Calu3 (cell line): ENCODE data around the gene C10orf90. TPM values are rescaled to one million over a fixed set of nuclear protein-coding genes. Genes with fewer than 3 reads are reported as not detected.

ENCODE experiments used
- BruUV-seq: library from RNA; stranded (reverse); fragments of 400-500 nt; replicated peaks from 2 replicates; lab custom pipeline; 2021; lab: Mats Ljungman, UMichigan
- CTCF ChIA-PET: fragments of 300-600 bp; sonication (Branson Sonifier 250); formaldehyde crosslinking; loops from one replicate; lab custom pipeline; 2022; ENCODE audit warnings: antibody characterized with exemption; lab: Charles Lee
- DNase-seq: peaks from one replicate; pipeline ENCODE4 v3.0.0; 2022
- H3K27ac Mint-ChIP-seq: one replicate; pipeline ENCODE4 v1.8.0; 2022; ENCODE audit warnings: mixed read lengths; ENCODE audit not compliant: unreplicated experiment
- H3K27me3 Mint-ChIP-seq: one replicate; pipeline ENCODE4 v1.8.0; 2022; ENCODE audit warnings: mixed read lengths; ENCODE audit not compliant: unreplicated experiment
- H3K36me3 Mint-ChIP-seq: one replicate; pipeline ENCODE4 v1.8.0; 2022; ENCODE audit warnings: mild to moderate bottlenecking, moderate library complexity, mixed read lengths; ENCODE audit not compliant: insufficient read depth, unreplicated experiment
- H3K4me1 Mint-ChIP-seq: one replicate; pipeline ENCODE4 v1.8.0; 2022; ENCODE audit warnings: mild to moderate bottlenecking, low read depth, mixed read lengths; ENCODE audit not compliant: unreplicated experiment
- H3K4me3 Mint-ChIP-seq: one replicate; pipeline ENCODE4 v1.8.0; 2022; ENCODE audit warnings: mild to moderate bottlenecking, low read depth, moderate library complexity, mixed read lengths; ENCODE audit not compliant: unreplicated experiment
- H3K9me3 Mint-ChIP-seq: one replicate; pipeline ENCODE4 v1.8.0; 2022; ENCODE audit warnings: low read depth, mixed read lengths; ENCODE audit not compliant: unreplicated experiment
- intact Hi-C: fragments of 100-400 bp; cut with micrococcal nuclease; formaldehyde crosslinking; loops from one replicate; pipeline ENCODE4 v1.10.0; 2022; ENCODE audit not compliant: unreplicated experiment
- total RNA-seq: library from RNA; stranded (reverse); gene quantifications from 2 replicates; pipeline ENCODE4 v1.2.3, GENCODE V29; 2022
- TF ChIP-seq, protein P1 (sequence below): fragments of 200-600 bp; IDR thresholded peaks from one replicate; pipeline ENCODE4 v1.8.0; 2022; ENCODE audit warnings: antibody characterized with exemption; ENCODE audit not compliant: unreplicated experiment

Gene C10orf90
- total RNA-seq, 1 experiment from 2014 or later: not detected

DNA sequence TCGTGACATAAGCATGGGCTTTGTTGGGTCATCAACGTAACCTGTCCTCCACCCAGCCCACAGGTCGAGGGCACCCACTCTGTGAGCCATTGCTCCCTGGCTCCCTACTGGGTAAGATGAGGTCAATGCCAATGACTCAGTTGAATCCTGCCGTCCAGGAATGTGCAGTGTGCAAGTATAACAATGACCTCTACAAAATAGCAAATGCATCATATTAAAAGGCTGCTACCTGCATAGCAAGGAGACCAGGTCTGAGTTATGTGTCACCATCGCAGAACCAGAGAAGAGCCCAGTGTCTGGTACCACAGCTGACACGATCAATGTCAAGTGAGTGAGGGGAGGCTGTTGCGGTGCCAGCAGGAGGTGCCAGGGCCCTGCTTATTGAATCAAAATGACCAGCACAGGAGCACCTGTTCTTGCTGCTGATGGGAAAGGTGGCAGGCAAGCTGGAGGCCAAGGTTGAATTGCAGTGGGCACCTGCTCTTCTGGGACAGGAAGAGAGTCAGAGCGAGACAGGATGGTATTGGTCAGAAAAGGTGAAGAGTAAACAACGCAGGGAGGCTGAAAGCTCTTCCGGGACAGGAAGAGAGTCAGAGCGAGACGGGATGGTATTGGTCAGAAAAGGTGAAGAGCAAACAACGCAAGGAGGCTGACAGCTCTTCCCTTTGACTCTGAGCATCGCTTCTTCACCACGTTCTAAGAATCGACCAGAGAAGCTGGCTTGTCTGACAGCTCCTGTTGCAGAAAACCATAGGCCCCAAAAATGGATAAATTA is 173.5 kb downstream of the C10orf90 start:
- H3K9me3 Mint-ChIP-seq: no peaks in the 10 kb centered on the region
- no peak for DNase-seq
- H3K4me1 Mint-ChIP-seq: no peaks in the 10 kb centered on the region
- intact Hi-C loops: no loop called here
- no peak overlapping the region for H3K4me3 Mint-ChIP-seq
- peaks cover 12% of the 10 kb centered on the region for H3K27me3 Mint-ChIP-seq
- CTCF ChIA-PET: no interaction called here
- no TSS peak for BruUV-seq
- TF ChIP-seq, protein P1, sequence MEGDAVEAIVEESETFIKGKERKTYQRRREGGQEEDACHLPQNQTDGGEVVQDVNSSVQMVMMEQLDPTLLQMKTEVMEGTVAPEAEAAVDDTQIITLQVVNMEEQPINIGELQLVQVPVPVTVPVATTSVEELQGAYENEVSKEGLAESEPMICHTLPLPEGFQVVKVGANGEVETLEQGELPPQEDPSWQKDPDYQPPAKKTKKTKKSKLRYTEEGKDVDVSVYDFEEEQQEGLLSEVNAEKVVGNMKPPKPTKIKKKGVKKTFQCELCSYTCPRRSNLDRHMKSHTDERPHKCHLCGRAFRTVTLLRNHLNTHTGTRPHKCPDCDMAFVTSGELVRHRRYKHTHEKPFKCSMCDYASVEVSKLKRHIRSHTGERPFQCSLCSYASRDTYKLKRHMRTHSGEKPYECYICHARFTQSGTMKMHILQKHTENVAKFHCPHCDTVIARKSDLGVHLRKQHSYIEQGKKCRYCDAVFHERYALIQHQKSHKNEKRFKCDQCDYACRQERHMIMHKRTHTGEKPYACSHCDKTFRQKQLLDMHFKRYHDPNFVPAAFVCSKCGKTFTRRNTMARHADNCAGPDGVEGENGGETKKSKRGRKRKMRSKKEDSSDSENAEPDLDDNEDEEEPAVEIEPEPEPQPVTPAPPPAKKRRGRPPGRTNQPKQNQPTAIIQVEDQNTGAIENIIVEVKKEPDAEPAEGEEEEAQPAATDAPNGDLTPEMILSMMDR: no peak
- no peak overlapping the region for H3K27ac Mint-ChIP-seq
- no peaks in the 10 kb centered on the region for H3K36me3 Mint-ChIP-seq

DNA sequence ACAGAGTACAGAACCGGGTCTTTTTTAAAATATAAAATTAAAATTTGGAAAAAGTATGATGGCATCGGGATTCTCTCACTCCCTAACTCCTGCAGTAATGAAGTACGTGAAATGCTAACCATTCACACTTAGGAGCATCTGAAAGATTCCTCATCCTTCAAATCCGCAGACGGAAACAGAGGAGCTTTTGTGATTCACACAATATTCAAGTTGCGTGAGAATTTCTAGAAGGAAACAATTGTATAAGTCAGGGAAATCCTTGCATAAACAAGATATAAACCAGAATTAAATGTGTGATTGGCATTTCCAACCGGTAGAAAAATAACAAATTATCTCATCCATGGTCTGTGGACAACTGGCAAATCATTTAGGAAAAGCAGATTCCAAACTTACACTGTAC is 179.0 kb downstream of the C10orf90 start:
- peaks cover 5% of the 10 kb centered on the region for H3K27me3 Mint-ChIP-seq
- no peaks in the 10 kb centered on the region for H3K4me1 Mint-ChIP-seq
- no peaks in the 10 kb centered on the region for H3K36me3 Mint-ChIP-seq
- no peak overlapping the region for H3K27ac Mint-ChIP-seq
- DNase-seq: no peak
- peaks cover 3% of the 10 kb centered on the region for H3K9me3 Mint-ChIP-seq
- CTCF ChIA-PET: interaction anchor here (0.6 kb wide), 1 partner anchor 41 kb away, joined by 3 read pairs; no protein-coding TSS in a partner anchor
- intact Hi-C loops: no loop called here
- TF ChIP-seq, protein P1: no peak
- H3K4me3 Mint-ChIP-seq: no peak overlapping the region
- no TSS peak for BruUV-seq

DNA sequence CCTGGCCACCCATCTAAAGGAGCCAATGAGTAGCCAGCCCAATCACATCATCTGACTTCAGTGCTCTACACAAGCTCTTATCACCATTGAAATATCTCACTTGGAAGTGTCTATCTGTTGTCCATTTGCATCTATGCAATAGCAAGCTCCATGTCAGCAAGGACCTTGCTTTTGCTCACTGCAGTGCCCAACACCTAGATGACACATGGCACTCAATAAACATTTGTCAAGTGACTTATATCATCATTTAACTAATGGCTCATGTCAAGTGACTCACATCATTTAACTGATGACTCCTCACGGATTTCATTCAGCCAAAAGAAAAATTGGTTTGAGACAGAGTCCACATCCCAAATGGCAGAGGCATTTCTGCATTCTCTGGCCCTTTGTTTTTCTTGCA is 189.3 kb downstream of the C10orf90 start:
- no peak overlapping the region for H3K4me3 Mint-ChIP-seq
- no peaks in the 10 kb centered on the region for H3K36me3 Mint-ChIP-seq
- intact Hi-C loops: no loop called here
- H3K9me3 Mint-ChIP-seq: no peaks in the 10 kb centered on the region
- DNase-seq: no peak
- no TSS peak for BruUV-seq
- TF ChIP-seq, protein P1: no peak
- peaks cover 20% of the 10 kb centered on the region for H3K27me3 Mint-ChIP-seq
- no peak overlapping the region for H3K27ac Mint-ChIP-seq
- CTCF ChIA-PET: no interaction called here
- H3K4me1 Mint-ChIP-seq: no peaks in the 10 kb centered on the region

DNA sequence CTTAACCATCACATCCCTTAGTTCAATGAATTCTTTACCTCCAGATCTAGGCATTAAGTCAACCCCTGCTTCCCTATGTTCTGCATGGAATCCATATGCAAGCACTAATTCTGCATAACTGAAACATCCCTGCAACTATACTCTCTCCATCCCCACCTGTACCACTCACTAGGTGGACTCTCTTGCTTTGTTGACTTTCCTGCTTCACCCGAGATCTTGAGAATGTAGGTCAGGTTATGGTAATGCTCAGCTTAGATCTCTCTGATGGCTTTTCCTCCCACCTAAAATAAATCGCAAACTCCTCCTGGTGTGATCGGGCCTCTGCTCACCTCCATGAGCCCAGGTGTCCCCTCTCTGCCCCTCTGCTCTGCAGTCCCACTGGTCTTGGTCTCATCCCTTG is 189.8 kb downstream of the C10orf90 start:
- CTCF ChIA-PET: no interaction called here
- Mint-ChIP-seq H3K27me3 (peaks cover 20% of the 10 kb centered on the region), H3K4me3 (no peak overlapping the region), H3K9me3 (no peaks in the 10 kb centered on the region), H3K4me1 (no peaks in the 10 kb centered on the region), H3K27ac (no peak overlapping the region), H3K36me3 (no peaks in the 10 kb centered on the region)
- DNase-seq: no peak
- intact Hi-C loops: no loop called here
- BruUV-seq: no TSS peak
- TF ChIP-seq, protein P1: no peak
